NCI-H1930 (cell line): ENCODE results near the gene SEMA4F.

Experiments used
- DNase-seq, 2 experiments: peaks; one replicate each; lab custom pipeline; 2025; lab: John Stamatoyannopoulos, UW

SEMA4F gene

GRCh38 chr2:74707837-74708236, 53.8 kb downstream of the SEMA4F start:
- no peak for DNase-seq

- DNase-seq, result no peak
These were observed 54.2 kb downstream of the SEMA4F start for GRCh38 chr2:74708296-74708695.

GRCh38 chr2:74708883-74709282, 54.8 kb downstream of the SEMA4F start:
- DNase-seq, result no peak

GRCh38 chr2:74712223-74713053, 58.4 kb downstream of the SEMA4F start:
- DNase-seq, result no peak

- DNase-seq, result no peak
These were observed 60.6 kb downstream of the SEMA4F start for GRCh38 chr2:74714691-74715080.

- peak; percentile 54 to 68 for DNase-seq
These were observed 61.2 kb downstream of the SEMA4F start for GRCh38 chr2:74715081-74715791.

- no peak for DNase-seq
These were observed 61.8 kb downstream of the SEMA4F start for GRCh38 chr2:74715880-74716279.

- no peak for DNase-seq
These were observed 65.0 kb downstream of the SEMA4F start for GRCh38 chr2:74719066-74719465.

GRCh38 chr2:74721316-74721715, 67.3 kb downstream of the SEMA4F start:
- DNase-seq, result no peak

GRCh38 chr2:74724496-74724895, 70.4 kb downstream of the SEMA4F start:
- DNase-seq, result no peak

GRCh38 chr2:74725287-74725686, 71.2 kb downstream of the SEMA4F start:
- no peak for DNase-seq

- DNase-seq, result no peak
These were observed 74.8 kb downstream of the SEMA4F start for GRCh38 chr2:74728842-74729241.

GRCh38 chr2:74730530-74730929, 76.5 kb downstream of the SEMA4F start:
- no peak for DNase-seq
